Neural cell (in vitro differentiated cells): ENCODE results near the gene ALOX12B. TPM values are rescaled to one million over a fixed set of nuclear protein-coding genes. Genes with fewer than 3 reads are reported as not detected.

Experiments
- H2AFZ ChIP-seq: fragments of 200-600, 300-800 bp; sonication (generic), shearing (Covaris generic); 2 replicates; pipeline ENCODE4 v1.6.0; 2014; ENCODE audit warnings: low read depth, mild to moderate bottlenecking, antibody characterized with exemption, low read length, moderate library complexity
- H3F3A ChIP-seq: fragments of 200-600 bp; shearing (Covaris generic); 2 replicates; pipeline ENCODE4 v1.6.1; 2016; ENCODE audit warnings: mild to moderate bottlenecking, moderate library complexity, mixed read lengths, antibody characterized with exemption, low read length; ENCODE audit not compliant: insufficient read depth, poor library complexity, severe bottlenecking
- H3K27ac ChIP-seq: fragments of 200-600, 300-800 bp; sonication (generic), shearing (Covaris generic); 2 replicates; pipeline ENCODE4 v1.5.1; 2014; ENCODE audit warnings: mild to moderate bottlenecking, low read length, moderate library complexity
- H3K27me3 ChIP-seq: fragments of 300-800, 200-600 bp; sonication (generic), shearing (Covaris generic); 2 replicates; pipeline ENCODE4 v1.6.0; 2014; ENCODE audit warnings: mild to moderate bottlenecking, low read depth, low read length, moderate library complexity; ENCODE audit not compliant: insufficient read depth
- H3K36me3 ChIP-seq: fragments of 300-800, 200-600 bp; sonication (generic), shearing (Covaris generic); 2 replicates; pipeline ENCODE4 v1.5.1; 2014; ENCODE audit warnings: mild to moderate bottlenecking, antibody characterized with exemption, low read length, moderate library complexity; ENCODE audit not compliant: insufficient read depth
- H3K4me2 ChIP-seq: fragments of 300-800, 200-600 bp; sonication (generic), shearing (Covaris generic); 2 replicates; pipeline ENCODE4 v1.6.0; 2014; ENCODE audit warnings: mild to moderate bottlenecking, low read length
- H3K4me3 ChIP-seq: fragments of 300-800, 200-600 bp; sonication (generic), shearing (Covaris generic); 2 replicates; pipeline ENCODE4 v1.5.1; 2014; ENCODE audit warnings: mild to moderate bottlenecking, low read length, moderate library complexity
- H3K79me2 ChIP-seq: fragments of 200-600 bp; shearing (Covaris generic); replicated peaks from 2 replicates; pipeline ENCODE4 v1.6.0; 2014; ENCODE audit warnings: mild to moderate bottlenecking, low read length, moderate library complexity; ENCODE audit not compliant: insufficient read depth
- H3K9ac ChIP-seq: fragments of 300-800, 200-600 bp; sonication (generic), shearing (Covaris generic); 2 replicates; pipeline ENCODE4 v1.6.1; 2016; ENCODE audit warnings: mild to moderate bottlenecking, low read length, mixed read lengths
- H3K9me2 ChIP-seq: fragments of 200-600 bp; shearing (Covaris generic); 2 replicates; pipeline ENCODE4 v1.6.1; 2016; ENCODE audit warnings: mild to moderate bottlenecking, low read length, mixed read lengths; ENCODE audit not compliant: insufficient read depth
- H3K9me3 ChIP-seq: fragments of 200-600, 300-800 bp; sonication (generic), shearing (Covaris generic); 2 replicates; pipeline ENCODE4 v1.6.1; 2016; ENCODE audit warnings: mild to moderate bottlenecking, mixed run types, low read length, moderate library complexity, mixed read lengths
- H4K20me1 ChIP-seq: fragments of 200-600 bp; shearing (Covaris generic); 2 replicates; pipeline ENCODE4 v1.6.1; 2016; ENCODE audit warnings: mild to moderate bottlenecking, mixed run types; ENCODE audit not compliant: insufficient read depth
- CTCF ChIP-seq: fragments of 450-650 bp; IDR thresholded peaks from 2 replicates; pipeline ENCODE4 v1.5.1; 2014; ENCODE audit warnings: antibody characterized with exemption, mild to moderate bottlenecking, moderate library complexity; ENCODE audit not compliant: poor library complexity, severe bottlenecking
- EP300 ChIP-seq: fragments of 450-650 bp; conservative IDR thresholded peaks from 2 replicates; pipeline ENCODE4 v1.6.1; 2014; ENCODE audit warnings: antibody characterized with exemption, mild to moderate bottlenecking, moderate library complexity; ENCODE audit not compliant: poor library complexity, severe bottlenecking
- EZH2 ChIP-seq: fragments of 200-600, 300-800 bp; shearing (Covaris generic), sonication (generic); IDR thresholded peaks from 2 replicates; pipeline ENCODE4 v1.6.1; 2014; ENCODE audit warnings: antibody characterized with exemption, low read length, borderline replicate concordance, mild to moderate bottlenecking; ENCODE audit not compliant: insufficient read depth, poor library complexity, severe bottlenecking
- MXI1 ChIP-seq: fragments of 450-650 bp; conservative IDR thresholded peaks from 2 replicates; pipeline ENCODE4 v1.6.1; 2014; ENCODE audit warnings: antibody characterized with exemption, mild to moderate bottlenecking; ENCODE audit not compliant: poor library complexity, severe bottlenecking
- POLR2AphosphoS5 ChIP-seq: IDR thresholded peaks from 2 replicates; pipeline ENCODE4 v1.6.1; 2012
- RAD21 ChIP-seq: fragments of 450-650 bp; conservative IDR thresholded peaks from 2 replicates; pipeline ENCODE4 v1.6.1; 2014; ENCODE audit warnings: antibody characterized with exemption, mild to moderate bottlenecking, moderate library complexity
- REST ChIP-seq: IDR thresholded peaks from 2 replicates; pipeline ENCODE4 v1.6.1; 2012; ENCODE audit warnings: borderline replicate concordance
- SMC3 ChIP-seq: fragments of 450-650 bp; conservative IDR thresholded peaks from 2 replicates; pipeline ENCODE4 v1.6.1; 2014; ENCODE audit warnings: antibody characterized with exemption, mild to moderate bottlenecking, moderate library complexity; ENCODE audit not compliant: poor library complexity
- TAF1 ChIP-seq: IDR thresholded peaks from 2 replicates; pipeline ENCODE4 v1.6.1; 2012; ENCODE audit warnings: low read depth
- polyA plus RNA-seq: library from polyadenylated mRNA; depleted of rRNA; stranded (reverse); fragments of >200 nt; gene quantifications from 2 replicates; pipeline ENCODE4 v1.2.3, GENCODE V29; 2014

ALOX12B gene
- polyA plus RNA-seq, 1 donor from 2014 or later, result 0.31 TPM

GRCh38 chr17:8073627-8074484 lies 13.7 kb downstream of the ALOX12B start:
- TF ChIP-seq POLR2AphosphoS5 (no peak), MXI1 (no peak), RAD21 (peak; percentile 24), TAF1 (no peak), REST (no peak), EP300 (no peak), EZH2 (no peak), SMC3 (no peak), CTCF (peak; percentile 69)
- Histone ChIP-seq H3K27ac (no peak overlapping the region), H3K9ac (no peak overlapping the region), H3F3A (no peaks in the 10 kb centered on the region), H3K4me3 (peak overlapping the region; percentile 30), H3K36me3 (no peaks in the 10 kb centered on the region), H3K4me2 (no peak overlapping the region), H3K9me3 (no peaks in the 10 kb centered on the region), H4K20me1 (no peaks in the 10 kb centered on the region), H2AFZ (no peak overlapping the region), H3K27me3 (peaks cover 79% of the 10 kb centered on the region), H3K79me2 (no peaks in the 10 kb centered on the region), H3K9me2 (no peaks in the 10 kb centered on the region)

GRCh38 chr17:8072729-8073461 lies 14.6 kb downstream of the ALOX12B start:
- H3K27me3 ChIP-seq, result peaks cover 74% of the 10 kb centered on the region
- H3K9ac ChIP-seq, result no peak overlapping the region
- H2AFZ ChIP-seq, result no peak overlapping the region
- H3K79me2 ChIP-seq, result no peaks in the 10 kb centered on the region
- H3K9me2 ChIP-seq, result no peaks in the 10 kb centered on the region
- H3F3A ChIP-seq, result no peaks in the 10 kb centered on the region
- no peak overlapping the region for H3K27ac ChIP-seq
- no peaks in the 10 kb centered on the region for H3K36me3 ChIP-seq
- H3K4me2 ChIP-seq, result no peak overlapping the region
- peak overlapping the region; percentile 42 for H3K4me3 ChIP-seq
- TF ChIP-seq RAD21 (no peak), EP300 (no peak), POLR2AphosphoS5 (no peak), SMC3 (no peak), MXI1 (no peak), TAF1 (no peak), REST (no peak), EZH2 (peak; percentile 37)
- no peaks in the 10 kb centered on the region for H4K20me1 ChIP-seq
- H3K9me3 ChIP-seq, result no peaks in the 10 kb centered on the region
